ENCODE results near the gene SOX11.
A peak's percentile ranks its signal among the peaks of the same experiment; 100 is the strongest.

The SOX11 gene

GRCh38 chr2:5723791-5724735 is 31.9 kb downstream of the SOX11 start:
- Histone ChIP-seq H3K36me3 (ENCODE audit: control insufficient read depth, insufficient read depth, low read length) (no peaks in the 10 kb centered on the region), H3K27ac (ENCODE audit: low read depth, low read length, severe bottlenecking) (no peak overlapping the region)
- 83 to 93% methylated on average over 12 to 14 of the region's 17 CpGs for WGBS, 2 experiments (ENCODE audit: insufficient coverage in 2 of 2)

GRCh38 chr2:5725072-5725471 is 32.9 kb downstream of the SOX11 start:
- H3K4me3 ChIP-seq (ENCODE audit: extremely low read depth, insufficient read depth, low read length, poor library complexity, severe bottlenecking), result no peak overlapping the region
- H3K9me3 ChIP-seq (ENCODE audit: control insufficient read depth, low read length), result peaks cover under 1% of the 10 kb centered on the region
- no peaks in the 10 kb centered on the region for H3K36me3 ChIP-seq (ENCODE audit: control insufficient read depth, insufficient read depth, low read length)
- no CpG with 5 or more reads among the region's 1 CpG for WGBS, 2 experiments (ENCODE audit: insufficient coverage in 2 of 2)
- H3K27ac ChIP-seq (ENCODE audit: low read depth, low read length, severe bottlenecking), result no peak overlapping the region
- H3K4me1 ChIP-seq (ENCODE audit: control insufficient read depth, insufficient read depth, low read length, poor library complexity, severe bottlenecking), result peaks cover 11% of the 10 kb centered on the region

More at GRCh38 chr2:5723791-5724735, 31.9 kb downstream of the SOX11 start:
- no peak overlapping the region for H3K4me3 ChIP-seq (ENCODE audit: extremely low read depth, insufficient read depth, low read length, poor library complexity, severe bottlenecking)
- H3K4me1 ChIP-seq (ENCODE audit: control insufficient read depth, insufficient read depth, low read length, poor library complexity, severe bottlenecking), result peaks cover 4% of the 10 kb centered on the region
- peaks cover 6% of the 10 kb centered on the region for H3K9me3 ChIP-seq (ENCODE audit: control insufficient read depth, low read length)

- H3K27ac ChIP-seq (ENCODE audit: low read depth, low read length, severe bottlenecking), result peak overlapping the region; percentile 63
- WGBS, 2 experiments (ENCODE audit: insufficient coverage in 2 of 2), result 3 to 11% methylated on average over 16 of the region's 23 CpGs
- H3K4me3 ChIP-seq (ENCODE audit: extremely low read depth, insufficient read depth, low read length, poor library complexity, severe bottlenecking), result peak overlapping the region; percentile 23
- H3K4me1 ChIP-seq (ENCODE audit: control insufficient read depth, insufficient read depth, low read length, poor library complexity, severe bottlenecking), result peaks cover 11% of the 10 kb centered on the region
- no peaks in the 10 kb centered on the region for H3K9me3 ChIP-seq (ENCODE audit: control insufficient read depth, low read length)
- no peaks in the 10 kb centered on the region for H3K36me3 ChIP-seq (ENCODE audit: control insufficient read depth, insufficient read depth, low read length)
Measured at GRCh38 chr2:5725794-5726463, 33.7 kb downstream of the SOX11 start.

- no peaks in the 10 kb centered on the region for H3K9me3 ChIP-seq (ENCODE audit: control insufficient read depth, low read length)
- no peak overlapping the region for H3K4me3 ChIP-seq (ENCODE audit: extremely low read depth, insufficient read depth, low read length, poor library complexity, severe bottlenecking)
- H3K27ac ChIP-seq (ENCODE audit: low read depth, low read length, severe bottlenecking), result no peak overlapping the region
- no peaks in the 10 kb centered on the region for H3K36me3 ChIP-seq (ENCODE audit: control insufficient read depth, insufficient read depth, low read length)
- H3K4me1 ChIP-seq (ENCODE audit: control insufficient read depth, insufficient read depth, low read length, poor library complexity, severe bottlenecking), result peaks cover 11% of the 10 kb centered on the region
Measured at GRCh38 chr2:5727235-5727634, 35.1 kb downstream of the SOX11 start.

- Histone ChIP-seq H3K4me3 (ENCODE audit: extremely low read depth, insufficient read depth, low read length, poor library complexity, severe bottlenecking) (no peak overlapping the region), H3K36me3 (ENCODE audit: control insufficient read depth, insufficient read depth, low read length) (no peaks in the 10 kb centered on the region), H3K9me3 (ENCODE audit: control insufficient read depth, low read length) (no peaks in the 10 kb centered on the region), H3K27ac (ENCODE audit: low read depth, low read length, severe bottlenecking) (no peak overlapping the region), H3K4me1 (ENCODE audit: control insufficient read depth, insufficient read depth, low read length, poor library complexity, severe bottlenecking) (peaks cover 11% of the 10 kb centered on the region)
- WGBS, 2 experiments (ENCODE audit: insufficient coverage in 2 of 2), result 80% methylated on average over 2 of the region's 3 CpGs; no CpG with 5 or more reads in 1 of the 2 experiments
Measured at GRCh38 chr2:5729416-5729815, 37.2 kb downstream of the SOX11 start.

- Histone ChIP-seq H3K4me1 (ENCODE audit: control insufficient read depth, insufficient read depth, low read length, poor library complexity, severe bottlenecking) (peaks cover 11% of the 10 kb centered on the region), H3K4me3 (ENCODE audit: extremely low read depth, insufficient read depth, low read length, poor library complexity, severe bottlenecking) (no peak overlapping the region), H3K9me3 (ENCODE audit: control insufficient read depth, low read length) (no peaks in the 10 kb centered on the region), H3K36me3 (ENCODE audit: control insufficient read depth, insufficient read depth, low read length) (no peaks in the 10 kb centered on the region), H3K27ac (ENCODE audit: low read depth, low read length, severe bottlenecking) (no peak overlapping the region)
- 78 to 83% methylated on average over 1 to 2 of the region's 2 CpGs for WGBS, 2 experiments (ENCODE audit: insufficient coverage in 2 of 2)
Measured at GRCh38 chr2:5730386-5730785, 38.2 kb downstream of the SOX11 start.

GRCh38 chr2:5734859-5735520 is 42.8 kb downstream of the SOX11 start:
- WGBS, 2 experiments (ENCODE audit: insufficient coverage in 2 of 2), result 86 to 96% methylated on average over 12 to 13 of the region's 15 CpGs

GRCh38 chr2:5735521-5735861 is 43.3 kb downstream of the SOX11 start:
- H3K4me1 ChIP-seq (ENCODE audit: control insufficient read depth, insufficient read depth, low read length, poor library complexity, severe bottlenecking), result peaks cover 3% of the 10 kb centered on the region
- 100% methylated on average over 1 to 3 of the region's 6 CpGs for WGBS, 2 experiments (ENCODE audit: insufficient coverage in 2 of 2)
- no peak overlapping the region for H3K4me3 ChIP-seq (ENCODE audit: extremely low read depth, insufficient read depth, low read length, poor library complexity, severe bottlenecking)
- H3K36me3 ChIP-seq (ENCODE audit: control insufficient read depth, insufficient read depth, low read length), result no peaks in the 10 kb centered on the region
- H3K27ac ChIP-seq (ENCODE audit: low read depth, low read length, severe bottlenecking), result no peak overlapping the region
- no peaks in the 10 kb centered on the region for H3K9me3 ChIP-seq (ENCODE audit: control insufficient read depth, low read length)

More at GRCh38 chr2:5734859-5735520, 42.8 kb downstream of the SOX11 start:
- Histone ChIP-seq H3K36me3 (ENCODE audit: control insufficient read depth, insufficient read depth, low read length) (no peaks in the 10 kb centered on the region), H3K4me3 (ENCODE audit: extremely low read depth, insufficient read depth, low read length, poor library complexity, severe bottlenecking) (no peak overlapping the region), H3K4me1 (ENCODE audit: control insufficient read depth, insufficient read depth, low read length, poor library complexity, severe bottlenecking) (peaks cover 3% of the 10 kb centered on the region), H3K9me3 (ENCODE audit: control insufficient read depth, low read length) (no peaks in the 10 kb centered on the region), H3K27ac (ENCODE audit: low read depth, low read length, severe bottlenecking) (no peak overlapping the region)

- 85 to 90% methylated on average over 2 to 3 of the region's 5 CpGs for WGBS, 2 experiments (ENCODE audit: insufficient coverage in 2 of 2)
- no peaks in the 10 kb centered on the region for H3K9me3 ChIP-seq (ENCODE audit: control insufficient read depth, low read length)
- H3K36me3 ChIP-seq (ENCODE audit: control insufficient read depth, insufficient read depth, low read length), result no peaks in the 10 kb centered on the region
Measured at GRCh38 chr2:5736050-5736449, 43.9 kb downstream of the SOX11 start.

GRCh38 chr2:5736886-5737285 is 44.7 kb downstream of the SOX11 start:
- WGBS, 2 experiments (ENCODE audit: insufficient coverage in 2 of 2), result 88% methylated on average over 2 of the region's 2 CpGs; no CpG with 5 or more reads in 1 of the 2 experiments
- Histone ChIP-seq H3K4me1 (ENCODE audit: control insufficient read depth, insufficient read depth, low read length, poor library complexity, severe bottlenecking) (peaks cover 3% of the 10 kb centered on the region), H3K27ac (ENCODE audit: low read depth, low read length, severe bottlenecking) (no peak overlapping the region), H3K4me3 (ENCODE audit: extremely low read depth, insufficient read depth, low read length, poor library complexity, severe bottlenecking) (no peak overlapping the region), H3K36me3 (ENCODE audit: control insufficient read depth, insufficient read depth, low read length) (no peaks in the 10 kb centered on the region), H3K9me3 (ENCODE audit: control insufficient read depth, low read length) (no peaks in the 10 kb centered on the region)

More at GRCh38 chr2:5736050-5736449, 43.9 kb downstream of the SOX11 start:
- Histone ChIP-seq H3K27ac (ENCODE audit: low read depth, low read length, severe bottlenecking) (no peak overlapping the region), H3K4me1 (ENCODE audit: control insufficient read depth, insufficient read depth, low read length, poor library complexity, severe bottlenecking) (peaks cover 3% of the 10 kb centered on the region), H3K4me3 (ENCODE audit: extremely low read depth, insufficient read depth, low read length, poor library complexity, severe bottlenecking) (no peak overlapping the region)

All from mesodermal cell (in vitro differentiated cells).